ENCODE measurements around the gene SEC24C. TPM values are rescaled to one million over a fixed set of nuclear protein-coding genes. Genes with fewer than 3 reads are reported as not detected.
"Not testable (repeated sequence)": the region's sequence is repeated elsewhere in the genome, so short reads cannot be mapped to it uniquely, and the experiment has no call there.

Gene SEC24C
- total RNA-seq, 2 experiments from 2014 or later, result 52.0 to 54.2 TPM

DNA sequence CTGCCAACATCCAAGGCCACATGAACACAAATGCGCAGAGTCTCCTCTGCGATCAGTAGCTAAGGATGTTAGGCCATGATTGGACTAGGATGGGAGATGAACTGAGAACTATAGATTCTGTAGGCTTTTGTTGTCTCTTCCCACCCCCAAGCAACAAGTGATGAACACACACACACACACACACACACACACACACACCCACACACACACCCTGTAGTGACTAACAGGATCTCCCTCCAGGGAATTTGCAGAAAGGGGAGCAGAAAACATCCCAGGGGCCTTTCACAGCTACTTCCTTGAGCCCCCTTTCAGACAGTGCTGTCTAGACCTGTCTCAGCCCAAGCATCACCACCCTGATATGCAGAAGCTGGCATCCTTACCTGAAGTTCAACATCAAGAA lies 37.7 kb upstream of the SEC24C start:
- H3K27me3 Mint-ChIP-seq; DNase-seq; intact Hi-C loops (cut with DNase I, micrococcal nuclease); CTCF ChIA-PET; H3K36me3 ChIP-seq (ENCODE audit: insufficient read depth, low read length); H3K27me3 ChIP-seq (ENCODE audit: control insufficient read depth in 1 of 2, insufficient read depth in 2 of 2, low read length in 2 of 2); H3K4me3 ChIP-seq (ENCODE audit: low read length); H3K27ac Mint-ChIP-seq; H3K4me3 Mint-ChIP-seq; ATAC-seq (ENCODE audit: poor library complexity); H3K9me3 ChIP-seq (ENCODE audit: control insufficient read depth in 1 of 2, insufficient read depth in 1 of 2, low read length in 2 of 2); H3K9me3 Mint-ChIP-seq; H3K4me1 Mint-ChIP-seq (ENCODE audit: low read depth); H3K4me1 ChIP-seq (ENCODE audit: insufficient read depth, low read length); H3K27ac ChIP-seq (ENCODE audit: low read depth in 1 of 2, low read length in 2 of 2); POLR2A ChIA-PET: not testable (repeated sequence)
- H3K36me3 Mint-ChIP-seq (ENCODE audit: low read depth), result peaks cover 35% of the 10 kb centered on the region

GRCh38 chr10:73707628-73708027 lies 36.5 kb upstream of the SEC24C start:
- H3K9me3 Mint-ChIP-seq; H3K4me3 ChIP-seq (ENCODE audit: low read length); H3K4me1 ChIP-seq (ENCODE audit: insufficient read depth, low read length); H3K27ac Mint-ChIP-seq; H3K4me1 Mint-ChIP-seq (ENCODE audit: low read depth); H3K4me3 Mint-ChIP-seq; DNase-seq; H3K9me3 ChIP-seq (ENCODE audit: control insufficient read depth in 1 of 2, insufficient read depth in 1 of 2, low read length in 2 of 2); CTCF ChIA-PET; POLR2A ChIA-PET; H3K27me3 ChIP-seq (ENCODE audit: control insufficient read depth in 1 of 2, insufficient read depth in 2 of 2, low read length in 2 of 2); H3K27me3 Mint-ChIP-seq; intact Hi-C loops (cut with DNase I, micrococcal nuclease); H3K27ac ChIP-seq (ENCODE audit: low read depth in 1 of 2, low read length in 2 of 2); ATAC-seq (ENCODE audit: poor library complexity): not testable (repeated sequence)
- peaks cover 11% of the 10 kb centered on the region for H3K36me3 ChIP-seq (ENCODE audit: insufficient read depth, low read length)
- H3K36me3 Mint-ChIP-seq (ENCODE audit: low read depth), result peaks cover 31% of the 10 kb centered on the region

DNA sequence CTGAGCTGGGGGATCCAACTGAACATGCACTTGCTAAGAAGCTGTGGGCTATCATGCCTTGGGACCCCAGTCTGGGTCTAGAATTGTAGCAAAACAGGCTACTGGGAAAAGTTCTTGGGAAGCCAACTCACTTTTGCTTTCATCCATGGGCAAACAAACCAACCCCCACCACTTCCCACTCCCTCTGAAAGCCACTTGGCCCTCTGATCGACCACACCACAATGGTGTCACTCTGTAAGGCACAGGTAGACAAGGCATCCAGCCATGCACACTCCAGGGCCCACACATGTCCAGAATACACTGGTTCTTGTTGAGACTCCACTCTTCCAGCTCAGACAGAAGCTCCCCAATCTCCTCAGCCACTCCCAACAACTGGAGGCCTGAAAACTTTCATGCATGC lies 36.0 kb upstream of the SEC24C start:
- H3K4me1 ChIP-seq (ENCODE audit: insufficient read depth, low read length); H3K4me1 Mint-ChIP-seq (ENCODE audit: low read depth); H3K4me3 ChIP-seq (ENCODE audit: low read length); H3K27ac Mint-ChIP-seq; H3K9me3 ChIP-seq (ENCODE audit: control insufficient read depth in 1 of 2, insufficient read depth in 1 of 2, low read length in 2 of 2); POLR2A ChIA-PET; intact Hi-C loops (cut with DNase I, micrococcal nuclease); ATAC-seq (ENCODE audit: poor library complexity); H3K9me3 Mint-ChIP-seq; H3K4me3 Mint-ChIP-seq; H3K27me3 Mint-ChIP-seq; DNase-seq; H3K27ac ChIP-seq (ENCODE audit: low read depth in 1 of 2, low read length in 2 of 2); CTCF ChIA-PET; H3K27me3 ChIP-seq (ENCODE audit: control insufficient read depth in 1 of 2, insufficient read depth in 2 of 2, low read length in 2 of 2): not testable (repeated sequence)
- H3K36me3 Mint-ChIP-seq (ENCODE audit: low read depth), result peaks cover 31% of the 10 kb centered on the region
- peaks cover 14% of the 10 kb centered on the region for H3K36me3 ChIP-seq (ENCODE audit: insufficient read depth, low read length)

GRCh38 chr10:73711683-73712082 lies 32.5 kb upstream of the SEC24C start:
- peaks cover 24% of the 10 kb centered on the region for H3K36me3 ChIP-seq (ENCODE audit: insufficient read depth, low read length)
- H3K27ac Mint-ChIP-seq; H3K4me3 Mint-ChIP-seq; intact Hi-C loops (cut with DNase I, micrococcal nuclease); CTCF ChIA-PET; H3K9me3 Mint-ChIP-seq; H3K9me3 ChIP-seq (ENCODE audit: control insufficient read depth in 1 of 2, insufficient read depth in 1 of 2, low read length in 2 of 2); POLR2A ChIA-PET; H3K27me3 ChIP-seq (ENCODE audit: control insufficient read depth in 1 of 2, insufficient read depth in 2 of 2, low read length in 2 of 2); H3K4me3 ChIP-seq (ENCODE audit: low read length); ATAC-seq (ENCODE audit: poor library complexity); H3K4me1 ChIP-seq (ENCODE audit: insufficient read depth, low read length); H3K4me1 Mint-ChIP-seq (ENCODE audit: low read depth); H3K27me3 Mint-ChIP-seq; DNase-seq; H3K27ac ChIP-seq (ENCODE audit: low read depth in 1 of 2, low read length in 2 of 2): not testable (repeated sequence)
- H3K36me3 Mint-ChIP-seq (ENCODE audit: low read depth), result peaks cover 27% of the 10 kb centered on the region

DNA sequence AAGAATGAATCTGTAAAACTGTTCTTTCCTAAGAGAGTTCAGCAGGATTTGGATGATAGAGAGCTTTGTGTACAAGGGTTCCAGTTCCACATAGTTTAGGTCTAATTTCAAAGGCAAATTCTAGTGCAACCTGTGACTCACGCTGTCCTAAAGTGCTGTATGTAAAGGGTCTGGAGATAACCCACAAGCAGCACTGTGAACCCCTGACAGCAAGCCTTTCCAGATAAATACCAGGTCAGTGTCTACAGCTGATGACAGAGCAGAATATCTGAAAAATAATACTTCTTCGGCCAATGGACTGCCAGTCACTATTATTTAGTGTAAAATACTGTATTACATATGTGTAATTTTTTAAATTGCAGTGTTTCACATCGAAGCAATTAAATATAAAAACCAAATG lies 30.3 kb upstream of the SEC24C start:
- CTCF ChIA-PET; H3K9me3 Mint-ChIP-seq; intact Hi-C loops (cut with DNase I, micrococcal nuclease); H3K27me3 ChIP-seq (ENCODE audit: control insufficient read depth in 1 of 2, insufficient read depth in 2 of 2, low read length in 2 of 2); H3K4me3 Mint-ChIP-seq; H3K27me3 Mint-ChIP-seq; H3K4me1 Mint-ChIP-seq (ENCODE audit: low read depth); DNase-seq; H3K27ac ChIP-seq (ENCODE audit: low read depth in 1 of 2, low read length in 2 of 2); ATAC-seq (ENCODE audit: poor library complexity); POLR2A ChIA-PET; H3K4me1 ChIP-seq (ENCODE audit: insufficient read depth, low read length); H3K9me3 ChIP-seq (ENCODE audit: control insufficient read depth in 1 of 2, insufficient read depth in 1 of 2, low read length in 2 of 2); H3K27ac Mint-ChIP-seq; H3K4me3 ChIP-seq (ENCODE audit: low read length): not testable (repeated sequence)
- peaks cover 43% of the 10 kb centered on the region for H3K36me3 ChIP-seq (ENCODE audit: insufficient read depth, low read length)
- H3K36me3 Mint-ChIP-seq (ENCODE audit: low read depth), result peaks cover 45% of the 10 kb centered on the region

- H3K9me3 Mint-ChIP-seq; intact Hi-C loops (cut with DNase I, micrococcal nuclease); H3K27me3 ChIP-seq (ENCODE audit: control insufficient read depth in 1 of 2, insufficient read depth in 2 of 2, low read length in 2 of 2); H3K9me3 ChIP-seq (ENCODE audit: control insufficient read depth in 1 of 2, insufficient read depth in 1 of 2, low read length in 2 of 2); H3K27ac Mint-ChIP-seq; H3K27me3 Mint-ChIP-seq; H3K4me1 Mint-ChIP-seq (ENCODE audit: low read depth); ATAC-seq (ENCODE audit: poor library complexity); CTCF ChIA-PET; H3K4me1 ChIP-seq (ENCODE audit: insufficient read depth, low read length); H3K4me3 ChIP-seq (ENCODE audit: low read length); H3K27ac ChIP-seq (ENCODE audit: low read depth in 1 of 2, low read length in 2 of 2); POLR2A ChIA-PET; DNase-seq; H3K4me3 Mint-ChIP-seq: not testable (repeated sequence)
- peaks cover 51% of the 10 kb centered on the region for H3K36me3 Mint-ChIP-seq (ENCODE audit: low read depth)
- peaks cover 43% of the 10 kb centered on the region for H3K36me3 ChIP-seq (ENCODE audit: insufficient read depth, low read length)
Measured at GRCh38 chr10:73714483-73714882, 29.7 kb upstream of the SEC24C start.

DNA sequence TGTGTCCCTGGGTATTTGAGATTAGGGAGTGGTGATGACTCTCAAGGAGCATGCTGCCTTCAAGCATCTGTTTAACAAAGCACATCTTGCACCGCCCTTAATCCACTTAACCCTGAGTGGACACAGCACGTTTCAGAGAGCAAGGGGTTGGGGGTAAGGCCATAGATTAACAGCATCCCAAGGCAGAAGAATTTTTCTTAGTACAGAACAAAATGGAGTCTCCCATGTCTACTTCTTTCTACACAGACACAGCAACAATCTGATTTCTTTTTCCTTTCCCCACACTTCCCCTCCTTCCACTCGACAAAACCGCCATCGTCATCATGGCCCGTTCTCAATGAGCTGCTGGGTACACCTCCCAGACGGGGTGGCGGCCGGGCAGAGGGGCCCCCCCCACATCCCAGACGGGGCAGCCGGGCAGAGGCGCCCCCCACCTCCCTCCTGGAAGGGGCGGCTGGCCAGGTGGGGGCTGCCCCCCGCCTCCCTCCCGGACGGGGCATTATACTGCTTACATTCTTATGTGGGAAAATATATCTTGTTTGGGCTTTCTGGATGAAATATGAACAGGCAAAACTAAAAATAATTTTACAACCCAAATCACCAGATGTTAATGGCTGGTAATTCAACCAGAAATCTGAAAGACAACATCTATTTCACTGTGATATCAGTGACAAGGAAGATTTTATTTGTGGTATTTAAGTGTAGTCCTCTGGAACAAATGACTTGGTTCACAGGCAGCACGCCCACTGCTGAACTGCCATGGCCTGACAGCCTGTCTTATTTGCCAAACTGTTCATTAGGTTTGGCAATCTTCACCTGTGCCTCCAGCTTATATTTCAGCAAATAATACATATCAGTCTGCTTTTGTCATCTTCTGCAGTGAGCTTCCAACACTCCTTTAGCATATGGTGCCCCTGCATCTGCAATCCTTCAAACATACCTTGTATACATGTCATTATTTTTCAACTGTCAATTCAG lies 28.7 kb upstream of the SEC24C start:
- H3K27me3 ChIP-seq (ENCODE audit: control insufficient read depth in 1 of 2, insufficient read depth in 2 of 2, low read length in 2 of 2); H3K4me1 ChIP-seq (ENCODE audit: insufficient read depth, low read length); H3K4me3 Mint-ChIP-seq; H3K4me3 ChIP-seq (ENCODE audit: low read length); H3K9me3 ChIP-seq (ENCODE audit: control insufficient read depth in 1 of 2, insufficient read depth in 1 of 2, low read length in 2 of 2); ATAC-seq (ENCODE audit: poor library complexity); H3K27ac ChIP-seq (ENCODE audit: low read depth in 1 of 2, low read length in 2 of 2); POLR2A ChIA-PET; H3K27ac Mint-ChIP-seq; H3K4me1 Mint-ChIP-seq (ENCODE audit: low read depth); H3K27me3 Mint-ChIP-seq; H3K9me3 Mint-ChIP-seq; intact Hi-C loops (cut with DNase I, micrococcal nuclease); DNase-seq: not testable (repeated sequence)
- H3K36me3 Mint-ChIP-seq (ENCODE audit: low read depth), result peaks cover 53% of the 10 kb centered on the region
- H3K36me3 ChIP-seq (ENCODE audit: insufficient read depth, low read length), result peaks cover 44% of the 10 kb centered on the region
- CTCF ChIA-PET, result interaction anchor here (1.1 kb wide), 1 partner anchor 160 kb away, joined by 4 read pairs; no protein-coding TSS in a partner anchor
